HG03354 (cell line): Measurements from ENCODE around the gene RCBTB2.
"Not testable (repeated sequence)": the region's sequence is repeated elsewhere in the genome, so short reads cannot be mapped to it uniquely, and the experiment has no call there.

Experiments
- ATAC-seq: cut with Tn5 transposase; IDR thresholded peaks from one replicate; pipeline ENCODE4 v1.9.1; 2021; ENCODE audit warnings: mild to moderate bottlenecking; ENCODE audit not compliant: unreplicated experiment, poor library complexity, severe bottlenecking

The RCBTB2 gene

GRCh38 chr13:48476686-48477085 is 56.2 kb downstream of the RCBTB2 start:
- no peak for ATAC-seq

GRCh38 chr13:48476215-48476614 is 56.7 kb downstream of the RCBTB2 start:
- ATAC-seq, result no peak

- ATAC-seq, result no peak
These were observed 57.6 kb downstream of the RCBTB2 start for GRCh38 chr13:48475230-48475629.

GRCh38 chr13:48457578-48458242 is 75.2 kb downstream of the RCBTB2 start:
- no peak for ATAC-seq

GRCh38 chr13:48456546-48456945 is 76.3 kb downstream of the RCBTB2 start:
- no peak for ATAC-seq

- not testable (repeated sequence) for ATAC-seq
These were observed 81.7 kb downstream of the RCBTB2 start for GRCh38 chr13:48451196-48451595.

- ATAC-seq, result no peak
These were observed 83.2 kb downstream of the RCBTB2 start for GRCh38 chr13:48449656-48450055.

GRCh38 chr13:48448959-48449614 is 83.8 kb downstream of the RCBTB2 start:
- no peak for ATAC-seq

- no peak for ATAC-seq
These were observed 84.5 kb downstream of the RCBTB2 start for GRCh38 chr13:48448285-48448958.

- no peak for ATAC-seq
These were observed 86.4 kb downstream of the RCBTB2 start for GRCh38 chr13:48446464-48446863.

GRCh38 chr13:48443442-48444208 is 89.3 kb downstream of the RCBTB2 start:
- ATAC-seq, result no peak
